AG08395 (cell line): Measurements from ENCODE around the gene EIF4H.
"Not testable (repeated sequence)": the region's sequence is repeated elsewhere in the genome, so short reads cannot be mapped to it uniquely, and the experiment has no call there.

Experiments used
- DNase-seq: peaks from one replicate; pipeline ENCODE4 v3.0.0; 2012; ENCODE audit warnings: mixed read lengths, low spot score

The EIF4H gene

DNA sequence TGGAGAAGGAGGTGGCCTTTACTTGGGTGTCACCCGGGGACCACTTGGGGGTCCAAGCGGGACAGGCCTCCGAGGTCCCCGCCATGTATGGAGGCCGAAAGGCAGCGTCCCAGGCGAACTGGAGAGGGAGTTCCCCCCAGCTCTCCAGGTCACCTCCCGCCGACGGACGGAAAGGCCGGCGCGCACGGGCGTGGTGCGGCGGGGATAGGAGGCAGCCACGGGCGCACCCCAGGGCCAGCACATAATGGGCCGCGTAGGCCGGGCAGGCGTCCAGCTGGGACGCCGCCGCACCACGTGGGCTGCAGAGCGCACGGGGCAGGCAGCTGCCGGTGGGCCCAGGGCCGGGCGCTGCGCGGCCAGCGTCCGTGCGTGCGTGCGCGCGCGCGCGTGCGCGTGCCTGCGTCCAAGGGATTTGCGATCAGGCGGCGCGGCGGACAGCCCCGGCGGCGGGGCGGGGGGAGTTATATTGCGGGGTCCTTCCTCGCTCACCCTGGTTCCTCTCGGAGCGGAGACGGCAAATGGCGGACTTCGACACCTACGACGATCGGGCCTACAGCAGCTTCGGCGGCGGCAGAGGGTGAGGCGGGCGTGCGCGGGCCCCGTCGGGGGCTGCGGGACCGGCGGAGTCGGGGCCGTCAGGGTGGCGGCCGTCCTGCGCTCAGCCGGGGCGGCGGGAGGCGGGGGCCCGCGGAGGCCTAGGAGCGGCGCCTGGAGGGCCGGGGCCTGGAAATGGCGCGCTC lies at the start of gene EIF4H:
Gene EIF4H, plus strand, starts transcription at position 491 of the 740 bp plus-strand sequence. Its CDS starts 28 bp downstream, at position 519.
- peak; percentile 98 for DNase-seq

DNA sequence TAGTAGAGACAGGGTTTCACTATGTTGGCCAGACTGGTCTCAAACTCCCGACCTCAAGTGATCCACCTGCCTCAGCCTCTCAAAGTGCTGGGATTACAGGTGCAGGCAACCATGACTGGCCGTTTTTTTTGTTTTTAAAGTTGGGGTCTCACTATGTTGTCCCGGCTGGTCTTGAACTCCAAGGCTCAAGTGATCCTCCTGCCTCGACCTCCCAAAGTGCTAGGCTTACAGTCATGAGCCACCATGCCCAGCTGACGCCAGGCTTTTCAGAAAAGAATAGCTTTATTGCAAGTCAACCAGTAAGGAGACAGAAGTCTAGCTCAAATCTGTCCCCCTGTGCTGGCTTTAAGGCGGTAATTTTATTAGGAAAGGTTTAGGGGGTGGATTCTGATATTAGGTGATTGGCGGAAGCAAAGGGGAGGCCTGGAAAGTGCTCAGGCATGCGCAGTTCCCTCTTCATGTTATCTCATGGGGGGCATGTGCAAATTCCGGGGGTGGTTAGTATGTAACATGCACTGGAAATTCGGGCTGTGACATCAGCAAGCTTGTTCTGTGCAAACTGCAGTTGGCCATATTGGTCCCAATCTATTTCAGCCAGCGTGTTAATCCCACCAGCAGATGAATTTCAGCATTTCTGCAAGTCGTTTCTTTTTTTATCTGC lies 47.8 kb upstream of the EIF4H start:
- no peak for DNase-seq

DNA sequence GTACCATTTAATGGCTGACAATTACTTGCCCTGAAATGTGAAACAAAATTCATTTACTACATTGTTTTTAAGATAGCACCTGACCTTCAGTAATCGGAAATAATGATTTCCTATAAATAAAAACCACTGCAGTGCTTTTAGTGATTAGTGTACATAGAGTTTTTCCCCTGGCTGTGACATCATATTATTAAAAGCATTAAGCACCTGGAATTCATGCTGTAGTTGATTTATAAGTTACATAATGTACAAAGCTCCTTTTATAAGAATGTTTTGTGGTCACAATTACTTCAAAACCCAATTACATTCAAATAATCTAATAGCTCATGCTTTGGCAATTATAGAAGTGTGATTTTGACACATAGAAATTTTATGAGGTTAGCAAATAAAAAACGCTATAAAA lies 44.3 kb upstream of the EIF4H start:
- no peak for DNase-seq

DNA sequence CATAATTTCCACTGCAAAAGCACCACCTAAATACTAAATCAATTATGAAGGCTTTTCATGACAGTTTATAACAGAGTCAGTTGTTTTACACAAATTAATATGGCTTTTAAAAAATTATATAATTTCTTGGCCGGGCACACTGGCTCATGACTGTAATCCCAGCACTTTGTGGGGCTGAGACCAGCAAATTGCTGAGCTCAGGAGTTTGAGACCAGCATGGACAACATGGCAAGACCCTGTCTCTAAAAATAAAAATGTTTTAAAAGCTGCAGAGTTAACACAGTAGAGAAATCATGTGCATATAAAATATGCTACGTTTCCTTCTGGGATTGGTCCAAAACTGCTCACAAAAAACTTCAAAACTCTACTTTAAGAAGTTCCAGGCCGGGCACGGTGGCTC lies 43.6 kb upstream of the EIF4H start:
- DNase-seq: no peak

DNA sequence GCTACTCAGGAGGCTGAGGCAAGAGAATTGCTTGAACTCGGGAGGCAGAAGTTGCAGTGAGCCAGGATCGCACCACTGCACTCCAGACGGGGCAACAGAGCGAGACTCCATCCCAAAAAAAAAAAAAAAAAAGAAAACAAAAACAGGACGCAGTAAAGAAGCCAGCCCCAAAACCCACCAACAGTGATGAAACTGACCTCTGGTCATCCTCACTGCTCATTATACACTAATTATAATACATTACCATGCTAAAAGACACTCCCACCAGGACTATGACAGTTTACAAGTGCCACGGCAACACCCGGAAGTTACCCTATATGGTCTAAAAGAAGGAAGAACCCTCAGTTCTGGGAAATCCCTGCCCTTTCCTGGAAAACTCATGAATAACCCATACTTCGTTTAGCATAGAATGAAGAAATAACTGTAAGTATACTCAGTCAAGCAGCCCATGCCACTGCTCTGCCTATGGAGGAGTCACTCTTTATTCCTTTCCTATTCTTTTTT lies 40.0 kb upstream of the EIF4H start:
- no peak for DNase-seq

DNA sequence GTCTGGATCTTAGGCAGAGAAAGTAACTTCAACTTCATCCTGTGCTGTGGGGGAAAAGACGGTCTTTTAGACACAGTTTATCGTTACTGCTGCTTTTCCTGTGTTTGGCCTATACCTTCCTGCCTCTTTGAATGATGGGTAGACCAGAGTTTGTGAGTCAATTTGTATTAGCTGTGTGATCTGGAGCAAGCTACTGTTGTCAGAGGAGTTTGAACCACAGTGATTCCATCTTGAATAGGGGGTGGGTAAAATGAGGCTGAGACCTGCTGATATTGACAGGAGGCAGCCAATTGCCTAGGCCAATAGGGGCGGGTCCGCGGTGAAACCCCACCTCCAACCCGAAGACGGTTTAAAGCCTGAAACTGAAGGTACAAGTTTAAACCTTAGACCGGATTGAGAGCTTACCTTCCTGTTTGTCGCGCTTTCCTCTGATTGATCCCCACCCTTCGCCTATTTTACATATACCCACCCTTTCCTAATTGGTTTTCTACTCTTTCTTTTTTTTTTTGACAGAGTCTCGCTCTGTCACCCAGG lies 35.8 kb upstream of the EIF4H start:
- no peak for DNase-seq

DNA sequence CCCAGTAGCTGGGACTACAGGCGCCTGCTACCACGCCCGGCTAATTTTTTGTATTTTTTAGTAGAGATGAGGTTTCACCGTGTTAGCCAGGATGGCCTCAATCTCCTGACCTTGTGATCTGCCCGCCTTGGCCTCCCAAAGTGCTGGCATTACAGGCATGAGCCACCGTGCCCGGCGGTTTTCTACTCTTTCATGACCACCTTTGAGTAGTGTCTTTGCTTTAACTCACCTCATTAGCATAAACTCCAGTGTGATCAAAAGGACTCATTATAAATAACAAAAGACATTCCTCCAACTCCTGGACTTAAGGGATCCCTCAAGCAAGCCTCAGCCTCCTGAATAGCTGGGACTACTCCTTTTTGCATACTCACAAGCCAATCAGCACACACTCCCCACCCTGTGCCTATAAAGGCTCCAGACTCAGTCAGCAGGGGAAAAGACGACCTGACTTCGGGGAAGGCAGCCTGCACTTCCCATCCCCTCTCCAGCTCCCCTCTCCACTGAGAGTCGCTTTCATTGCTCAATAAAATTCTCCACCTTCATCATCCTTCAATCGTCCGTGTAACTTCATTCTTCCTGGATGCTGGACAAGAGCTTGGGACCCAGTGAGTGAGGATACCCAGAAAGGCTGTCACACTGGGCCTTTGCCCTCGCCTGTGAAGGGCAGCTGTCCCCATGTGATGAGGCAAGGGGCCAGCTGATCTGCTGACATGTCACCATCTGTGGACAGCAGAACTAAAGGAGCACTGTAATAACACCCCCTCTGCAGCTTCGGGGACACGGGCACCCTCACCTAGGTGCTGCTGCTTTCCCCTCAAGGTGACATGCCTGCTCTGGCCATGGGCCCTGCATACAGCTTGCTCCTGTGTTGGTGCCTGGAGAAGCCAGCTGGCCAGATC lies 35.0 kb upstream of the EIF4H start:
- no peak for DNase-seq

DNA sequence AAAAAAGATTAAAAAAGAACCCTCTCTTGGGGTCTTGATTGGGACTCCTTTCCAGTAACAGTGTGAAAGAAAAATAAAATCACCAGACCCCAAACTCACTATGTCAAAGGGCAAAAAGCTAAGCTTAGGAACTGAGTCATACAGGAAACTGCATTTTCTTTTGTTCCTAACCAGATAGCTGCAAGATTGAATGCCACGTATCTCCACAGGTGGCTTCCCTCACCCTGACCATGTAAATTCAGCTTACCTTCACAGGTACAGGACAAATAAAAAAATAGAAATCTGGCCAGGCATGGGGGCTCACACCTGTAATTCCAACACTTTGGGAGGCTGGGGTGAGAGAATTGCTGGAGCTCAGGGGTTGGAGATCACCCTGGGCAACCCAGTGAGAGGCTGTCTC lies 32.5 kb upstream of the EIF4H start:
- DNase-seq: no peak

DNA sequence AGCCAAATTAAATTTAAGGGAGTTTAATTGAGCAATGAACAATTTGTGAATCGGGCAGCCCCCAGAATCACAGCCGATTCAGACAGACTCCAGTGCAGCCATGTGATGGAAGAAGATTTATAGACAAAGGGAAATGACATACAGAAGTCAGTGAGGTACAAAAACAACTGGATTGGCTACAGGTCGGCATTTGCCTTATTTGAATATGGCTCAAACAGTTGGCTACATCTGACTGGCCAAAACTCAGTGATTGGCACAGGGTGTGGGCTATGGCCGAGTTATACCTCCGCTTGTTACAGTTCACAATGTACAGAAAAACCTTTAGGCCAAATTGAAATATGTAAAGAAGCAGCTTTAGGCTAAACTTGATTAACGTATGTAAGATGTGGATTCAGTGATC lies 30.8 kb upstream of the EIF4H start:
- DNase-seq: no peak

DNA sequence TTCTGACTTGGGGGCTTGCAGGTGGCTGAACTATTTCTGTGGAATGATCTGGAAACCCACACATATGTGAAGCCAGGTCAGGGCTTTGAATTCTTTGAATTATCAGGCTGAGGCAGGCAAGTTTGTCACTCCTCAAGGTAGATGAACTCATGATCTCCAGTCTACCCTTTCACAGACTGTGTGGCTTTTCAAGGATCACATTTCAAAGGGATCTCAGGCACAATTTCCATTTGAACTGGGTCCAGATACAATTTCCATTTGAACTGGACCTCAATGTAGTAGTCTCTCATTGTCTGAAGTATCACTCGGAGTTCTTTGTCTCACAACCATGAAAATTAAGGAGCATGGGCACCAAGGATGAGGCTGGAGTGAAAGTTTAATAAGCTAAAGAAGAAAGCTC lies 25.7 kb upstream of the EIF4H start:
- no peak for DNase-seq

DNA sequence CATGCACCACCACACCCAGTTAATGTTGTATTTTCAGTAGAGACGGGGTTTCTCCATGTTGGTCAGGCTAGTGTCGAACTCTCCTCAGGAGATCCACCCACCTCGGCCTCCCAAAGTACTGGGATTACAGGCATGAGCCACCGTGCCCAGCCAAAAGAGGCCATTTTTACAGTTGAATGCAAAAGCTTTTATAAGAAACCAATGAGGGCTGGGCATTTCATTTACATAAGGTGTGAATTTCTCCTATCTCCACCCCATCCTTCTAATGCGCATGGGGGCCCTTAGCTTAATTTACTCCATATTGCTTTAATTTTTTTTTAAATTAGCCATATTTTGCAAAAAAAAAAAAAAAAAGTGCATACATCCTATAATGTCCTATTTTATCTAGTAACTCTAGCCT lies 25.1 kb upstream of the EIF4H start:
- no peak for DNase-seq

DNA sequence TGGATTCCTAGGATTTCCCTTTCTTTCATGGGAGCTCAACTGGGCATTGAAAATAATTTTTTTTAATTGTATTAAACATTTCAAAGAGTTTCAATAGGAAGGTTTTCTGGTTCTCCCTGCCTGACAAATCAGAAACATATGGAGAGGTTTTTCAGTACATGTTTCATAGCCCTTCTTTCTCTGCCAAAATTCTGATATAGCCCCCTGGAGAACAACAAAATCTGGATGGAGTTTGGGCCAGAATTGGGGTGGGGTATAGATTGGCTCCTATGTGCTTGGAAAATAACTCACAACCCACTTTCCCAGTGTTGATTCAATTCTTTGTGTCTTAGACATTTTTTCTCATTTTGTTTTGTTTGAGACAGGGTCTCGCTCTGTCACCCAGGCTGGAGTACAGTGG lies 24.6 kb upstream of the EIF4H start:
- DNase-seq: no peak

DNA sequence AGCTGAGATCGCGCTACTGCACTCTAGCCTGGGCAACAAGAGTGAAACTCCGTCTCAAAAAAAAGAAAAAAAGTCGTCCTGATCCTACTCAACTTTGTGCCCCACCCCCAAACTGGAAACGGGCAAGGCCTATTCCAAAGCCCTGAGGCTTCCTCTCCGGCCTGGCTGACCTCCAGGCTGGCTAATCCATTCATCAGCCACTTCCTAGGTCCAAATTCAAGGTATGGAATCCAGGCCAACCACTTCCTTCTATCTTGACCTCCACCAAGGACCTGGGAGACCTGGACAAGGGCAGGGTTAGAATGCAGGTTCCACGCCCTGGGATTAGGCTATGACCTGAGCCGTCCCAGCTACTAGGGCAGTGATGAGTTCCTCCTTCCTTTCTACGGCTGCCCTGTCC lies 20.4 kb upstream of the EIF4H start:
- no peak for DNase-seq

DNA sequence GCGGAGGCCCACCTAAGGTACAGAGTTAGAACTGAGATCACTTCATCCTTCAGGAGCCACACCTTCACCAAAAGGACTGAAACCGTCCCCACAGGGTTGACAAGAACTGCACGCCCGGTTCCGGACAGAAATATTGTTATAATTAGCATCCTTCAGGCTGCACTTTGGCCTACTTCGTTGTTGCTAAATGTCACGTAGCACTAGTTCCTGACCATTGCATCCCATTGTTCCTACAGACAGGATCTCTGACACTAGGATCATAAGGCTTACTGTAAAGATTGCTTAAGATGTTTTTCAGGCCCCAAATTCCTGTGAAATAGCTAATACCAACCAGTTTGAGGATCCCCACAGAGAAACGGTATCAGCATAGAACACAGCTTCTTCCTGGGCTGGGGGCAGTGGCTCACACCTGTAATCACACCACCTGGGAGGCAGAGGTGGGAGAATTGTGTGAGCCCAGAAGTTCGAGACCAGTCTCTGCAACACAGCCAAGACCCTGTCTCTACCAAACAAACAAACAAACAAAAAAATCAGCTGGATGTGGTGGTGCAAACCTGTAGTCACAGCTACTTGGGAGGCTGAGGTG lies 18.3 kb upstream of the EIF4H start:
- DNase-seq: no peak

DNA sequence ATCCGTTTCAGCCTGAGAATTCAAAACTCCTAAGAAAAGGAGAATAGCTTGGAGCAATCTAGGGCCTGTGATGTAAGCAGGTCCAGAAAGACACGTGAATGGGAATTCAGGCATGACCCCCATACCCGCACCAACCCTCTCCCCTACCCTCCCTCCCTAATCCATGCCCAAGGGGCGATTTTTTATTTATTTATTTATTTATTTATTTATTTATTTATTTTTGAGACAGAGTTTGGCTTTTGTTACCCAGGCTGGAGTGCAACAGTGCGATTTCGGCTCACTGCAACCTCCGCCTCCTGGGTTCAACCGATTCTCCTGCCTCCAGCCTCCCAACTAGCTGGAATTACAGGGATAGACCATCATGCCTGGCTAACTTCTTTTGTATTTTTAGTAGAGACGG lies 16.6 kb upstream of the EIF4H start:
- DNase-seq: no peak

DNA sequence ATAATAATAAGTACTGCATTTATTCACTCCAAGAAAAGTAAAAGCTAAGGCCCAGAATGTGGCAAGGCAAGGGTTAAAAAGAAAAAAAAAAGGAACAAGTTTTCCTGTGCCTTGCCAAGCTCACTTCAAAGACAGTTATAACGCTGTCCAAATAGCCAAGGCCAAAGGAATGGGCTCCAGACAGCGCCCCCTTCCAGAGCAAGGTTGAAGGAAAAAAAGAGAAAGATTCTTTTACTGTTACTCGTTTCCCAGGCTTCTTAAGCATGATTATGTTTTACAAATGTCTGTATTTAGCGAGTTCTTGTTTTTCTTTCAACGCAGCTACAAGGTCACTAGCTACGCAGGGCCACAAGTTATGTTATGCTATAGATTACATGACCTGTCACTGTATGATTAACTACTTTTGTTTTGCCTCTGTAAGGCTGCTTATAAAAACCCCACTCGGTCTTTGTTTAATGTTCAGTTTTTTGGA lies 9.1 kb upstream of the EIF4H start:
- no peak for DNase-seq

DNA sequence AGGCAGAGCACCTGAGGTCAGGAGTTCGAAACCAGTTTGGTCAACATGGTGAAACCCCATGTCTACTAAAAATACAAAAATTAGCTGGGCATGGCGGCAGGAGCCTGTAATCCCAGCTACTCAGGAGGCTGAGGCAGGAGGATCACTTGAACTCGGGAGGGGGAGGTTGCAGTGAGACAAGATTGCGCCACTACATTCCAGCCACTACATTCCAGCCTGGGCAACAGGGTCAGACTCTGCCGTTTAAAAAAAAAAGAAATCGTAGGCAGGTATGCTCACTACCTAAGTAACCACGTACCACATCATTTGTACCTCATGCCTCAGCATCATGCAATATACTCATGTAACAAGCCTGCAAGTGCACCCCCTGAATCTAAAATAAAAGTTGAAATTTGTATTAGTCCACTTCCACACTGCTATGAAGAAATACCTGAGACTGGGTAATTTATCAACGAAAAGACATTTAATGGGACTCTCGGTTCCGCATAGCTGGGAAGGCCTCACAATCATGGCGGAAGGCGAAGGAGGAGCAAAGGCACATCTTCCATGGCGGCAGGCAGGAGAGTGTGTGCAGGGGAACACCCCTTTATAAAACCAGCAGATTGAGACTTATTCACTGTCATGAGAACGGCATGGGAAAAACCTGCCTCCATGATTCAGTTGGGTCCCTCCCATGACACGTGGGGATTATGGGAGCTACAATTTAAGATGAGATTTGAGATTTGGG lies 8.1 kb upstream of the EIF4H start:
- no peak for DNase-seq

DNA sequence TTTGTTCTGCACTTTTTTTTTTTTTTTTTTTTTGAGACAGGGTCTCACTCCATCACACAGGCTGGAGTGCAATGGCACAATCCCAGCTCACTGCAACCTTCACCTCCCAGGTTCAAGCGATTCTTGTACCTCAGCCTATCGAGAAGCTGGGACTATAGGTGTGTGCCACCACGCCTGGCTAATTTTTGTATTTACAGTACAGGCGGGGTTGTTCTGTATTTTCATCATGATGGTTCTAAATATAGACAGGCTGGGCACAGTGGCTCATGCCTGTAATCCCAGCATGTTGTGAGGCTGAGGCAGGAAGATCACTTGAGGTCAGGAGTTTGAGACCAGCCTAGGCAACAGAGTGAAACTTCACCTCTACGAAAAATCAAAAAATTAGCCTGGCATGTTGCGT lies 6.8 kb upstream of the EIF4H start:
- DNase-seq: not testable (repeated sequence)

DNA sequence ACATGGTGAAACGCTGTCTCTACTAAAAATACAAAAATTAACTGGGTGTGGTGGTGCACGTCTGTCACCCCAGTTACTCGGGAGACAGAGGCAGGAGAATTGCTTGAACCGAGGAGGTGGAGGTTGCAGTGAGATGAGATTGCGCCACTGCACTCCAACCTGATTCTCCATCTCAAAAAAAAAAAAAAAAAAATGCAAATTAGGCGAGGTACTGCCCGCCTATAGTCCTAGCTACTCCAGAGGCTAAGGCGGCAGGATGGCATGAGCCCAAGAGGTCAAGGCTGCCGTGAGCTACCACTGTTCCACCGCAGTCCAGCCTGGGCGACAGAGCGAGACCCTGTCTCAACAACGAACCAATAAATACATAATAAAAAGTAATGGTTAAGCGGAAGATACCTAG lies 1.1 kb upstream of the EIF4H start:
- DNase-seq: no peak

DNA sequence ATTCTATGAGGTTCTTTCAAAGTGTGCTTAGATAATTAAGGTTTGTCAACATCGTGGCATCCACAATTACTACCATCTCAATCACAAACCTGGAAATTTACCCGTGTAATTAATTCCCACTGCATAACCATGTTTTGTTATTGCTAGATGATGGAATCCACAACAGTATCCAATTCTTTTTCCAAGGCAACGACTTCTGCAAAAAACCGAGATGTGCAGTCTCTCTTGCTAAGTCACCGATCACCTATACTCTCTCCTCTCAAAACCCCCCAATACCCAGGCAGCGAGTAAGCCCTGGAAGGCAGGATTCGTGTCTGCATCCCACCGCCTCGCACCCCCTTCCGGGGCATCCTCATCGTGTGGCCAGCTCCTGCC lies 678 bp upstream of the EIF4H start:
- DNase-seq: no peak

DNA sequence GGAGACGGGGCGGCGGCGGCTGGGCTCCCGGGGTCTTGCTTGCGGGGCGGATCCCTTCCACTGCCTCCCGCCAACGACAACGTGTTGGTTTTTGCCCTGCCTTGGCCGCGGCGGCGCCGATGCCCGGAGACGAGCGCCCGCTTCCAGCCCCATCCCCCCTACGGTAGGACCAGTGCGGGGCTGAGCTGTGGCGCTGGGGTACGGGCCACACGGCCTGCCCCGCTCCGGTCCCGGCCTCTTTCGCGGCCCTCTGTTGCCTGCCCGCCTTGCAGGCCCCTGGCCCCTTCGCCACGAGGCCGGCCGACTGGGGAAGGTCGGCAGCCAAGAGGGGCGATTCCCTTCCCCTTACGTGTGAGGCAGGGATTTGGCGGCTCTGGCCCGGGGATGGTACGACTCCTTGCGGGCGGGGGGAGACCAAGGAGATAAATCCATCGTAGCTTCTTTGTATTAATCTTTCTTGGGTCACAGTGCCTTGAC lies 488 bp downstream of the EIF4H start:
- DNase-seq: peak; percentile 30
